Measurements from ENCODE around the gene MFSD12.

DNA sequence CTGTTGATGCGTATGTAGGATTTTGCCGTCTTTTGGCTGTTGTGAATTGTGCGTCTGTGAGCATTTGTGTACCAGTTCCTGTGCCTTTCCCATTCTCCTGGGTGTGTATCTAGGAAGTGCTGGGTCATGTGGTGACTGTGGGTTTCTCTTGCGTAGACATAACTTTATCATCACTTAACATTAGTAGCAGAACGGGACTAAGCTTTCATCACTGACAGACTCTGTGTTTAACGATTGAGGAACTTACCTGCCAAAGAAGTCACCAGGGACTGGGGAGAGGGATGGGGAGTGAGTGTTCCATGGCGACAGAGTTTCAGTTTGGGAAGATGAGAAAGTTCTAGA lies 36.3 kb downstream of the MFSD12 start:
- TF ChIP-seq, protein P1, sequence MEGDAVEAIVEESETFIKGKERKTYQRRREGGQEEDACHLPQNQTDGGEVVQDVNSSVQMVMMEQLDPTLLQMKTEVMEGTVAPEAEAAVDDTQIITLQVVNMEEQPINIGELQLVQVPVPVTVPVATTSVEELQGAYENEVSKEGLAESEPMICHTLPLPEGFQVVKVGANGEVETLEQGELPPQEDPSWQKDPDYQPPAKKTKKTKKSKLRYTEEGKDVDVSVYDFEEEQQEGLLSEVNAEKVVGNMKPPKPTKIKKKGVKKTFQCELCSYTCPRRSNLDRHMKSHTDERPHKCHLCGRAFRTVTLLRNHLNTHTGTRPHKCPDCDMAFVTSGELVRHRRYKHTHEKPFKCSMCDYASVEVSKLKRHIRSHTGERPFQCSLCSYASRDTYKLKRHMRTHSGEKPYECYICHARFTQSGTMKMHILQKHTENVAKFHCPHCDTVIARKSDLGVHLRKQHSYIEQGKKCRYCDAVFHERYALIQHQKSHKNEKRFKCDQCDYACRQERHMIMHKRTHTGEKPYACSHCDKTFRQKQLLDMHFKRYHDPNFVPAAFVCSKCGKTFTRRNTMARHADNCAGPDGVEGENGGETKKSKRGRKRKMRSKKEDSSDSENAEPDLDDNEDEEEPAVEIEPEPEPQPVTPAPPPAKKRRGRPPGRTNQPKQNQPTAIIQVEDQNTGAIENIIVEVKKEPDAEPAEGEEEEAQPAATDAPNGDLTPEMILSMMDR (conservative IDR thresholded peaks at IDR 0.05 in 1 of 2, IDR thresholded peaks at IDR 0.05 in 1 of 2; ENCODE audit: extremely low read depth in 1 of 2, insufficient read depth in 1 of 2, low read depth in 1 of 2, low read length in 2 of 2), result no peak
- TF ChIP-seq EZH2 (IDR thresholded peaks at IDR 0.05; ENCODE audit: borderline replicate concordance, low read length), result no peak

All from mammary epithelial cell (primary cell).